H1 (cell line): ENCODE data around the gene RSL24D1.
A peak's percentile ranks its signal among the peaks of the same experiment; 100 is the strongest.

Experiments used
- ATF2 ChIP-seq: IDR thresholded peaks from 2 replicates; pipeline ENCODE4 v1.6.1; 2012; ENCODE audit warnings: low read length, inconsistent platforms
- CTCF ChIP-seq, 3 experiments: IDR thresholded peaks; 1 replicate in 2 of 3; 2 replicates in 1 of 3; pipeline versions ENCODE4 v1.5.1 to v1.6.1; 2011; ENCODE audit warnings: low read length in 3 of 3, mild to moderate bottlenecking in 3 of 3, inconsistent platforms in 2 of 3, low read depth in 1 of 3, moderate library complexity in 1 of 3; ENCODE audit not compliant: insufficient read depth in 1 of 3; ENCODE audit errors: control extremely low read depth in 1 of 3
- GTF2F1 ChIP-seq: IDR thresholded peaks from 2 replicates; pipeline ENCODE4 v1.6.1; 2012; ENCODE audit warnings: low read depth, low read length, improper control_type of control experiment, borderline replicate concordance
- HDAC2 ChIP-seq, 2 experiments: fragments of 300-600 bp in 1 of 2; sonication (generic) in 1 of 2; IDR thresholded peaks; 2 replicates each; pipeline ENCODE4 v1.6.1; 2011 to 2012; ENCODE audit warnings: low read depth in 2 of 2, low read length in 2 of 2, mild to moderate bottlenecking in 2 of 2, moderate library complexity in 2 of 2, borderline replicate concordance in 1 of 2, inconsistent platforms in 1 of 2
- MAX ChIP-seq: IDR thresholded peaks from 2 replicates; pipeline ENCODE4 v1.6.1; 2012; ENCODE audit warnings: inconsistent platforms
- SP1 ChIP-seq: IDR thresholded peaks from 2 replicates; pipeline ENCODE4 v1.6.1; 2011; ENCODE audit warnings: low read depth, low read length
- ZNF274 ChIP-seq: IDR thresholded peaks from 2 replicates; pipeline ENCODE4 v1.7.0; 2012; ENCODE audit warnings: low read length, borderline replicate concordance; ENCODE audit errors: extremely low read depth

GRCh38 chr15:55168350-55168974, 28.3 kb downstream of the RSL24D1 start:
- TF ChIP-seq CTCF (IDR thresholded peaks at IDR 0.05; ENCODE audit: control extremely low read depth in 1 of 3, insufficient read depth in 1 of 3, low read depth in 1 of 3, low read length in 3 of 3) (peak; percentile 27 to 88 (median 76)), GTF2F1 (no peak), ZNF274 (no peak), ATF2 (no peak), HDAC2 (IDR thresholded peaks at IDR 0.05; ENCODE audit: borderline replicate concordance in 1 of 2, low read depth in 2 of 2, low read length in 2 of 2) (0 out of 4 replicates have a peak, but pooled peaks of 1 of the 2 experiments have one; percentile 13), MAX (no peak), SP1 (peak; percentile 36; the same call in 1 of the 2 replicates)
